ENCODE results near the gene EFCAB10.
"Not testable (repeated sequence)": the region's sequence is repeated elsewhere in the genome, so short reads cannot be mapped to it uniquely, and the experiment has no call there.

The EFCAB10 gene

GRCh38 chr7:105527737-105528136 lies 53.6 kb downstream of the EFCAB10 start:
- DNase-seq, result not testable (repeated sequence)

- DNase-seq, result no peak
Observed at GRCh38 chr7:105524840-105525239, 56.5 kb downstream of the EFCAB10 start.

GRCh38 chr7:105524423-105524822 lies 56.9 kb downstream of the EFCAB10 start:
- DNase-seq, result not testable (repeated sequence)

- DNase-seq, result peak; percentile 87
Observed at GRCh38 chr7:105521717-105522463, 59.4 kb downstream of the EFCAB10 start, which contains the start of gene PUS7. TSS of gene PUS7 (minus strand) at chr7:105522271. CDS start at chr7:105508512, 13,759 bp downstream.

GRCh38 chr7:105521027-105521716 lies 60.1 kb downstream of the EFCAB10 start:
- DNase-seq, result peak; percentile 69

- not testable (repeated sequence) for DNase-seq
Observed at GRCh38 chr7:105520620-105521019, 60.7 kb downstream of the EFCAB10 start.

GRCh38 chr7:105519353-105519752 lies 61.9 kb downstream of the EFCAB10 start:
- no peak for DNase-seq

GRCh38 chr7:105515610-105516009 lies 65.7 kb downstream of the EFCAB10 start:
- not testable (repeated sequence) for DNase-seq

All from stimulated activated CD8-positive, alpha-beta memory T cell treated with anti-CD3 and anti-CD28 coated beads, Interleukin-4, amount 100 ng/mL, for 48 hours (primary cell).